Nephron (organoid): ENCODE data around the gene UBR2.
"Not testable (repeated sequence)": the region's sequence is repeated elsewhere in the genome, so short reads cannot be mapped to it uniquely, and the experiment has no call there.

Source experiments
- H3K27ac Mint-ChIP-seq, 3 experiments: 2 replicates each; pipeline ENCODE4 v1.8.0; 2020; ENCODE audit warnings: mixed read lengths in 3 of 3, mild to moderate bottlenecking in 2 of 3, moderate library complexity in 1 of 3
- H3K27me3 Mint-ChIP-seq: 2 replicates; pipeline ENCODE4 v1.8.0; 2021; ENCODE audit warnings: low read depth, mild to moderate bottlenecking, moderate library complexity, mixed read lengths
- H3K36me3 Mint-ChIP-seq: 2 replicates; pipeline ENCODE4 v1.8.0; 2020; ENCODE audit warnings: low read depth, mixed read lengths
- H3K4me1 Mint-ChIP-seq: 2 replicates; pipeline ENCODE4 v1.8.0; 2020; ENCODE audit warnings: mixed read lengths
- H3K4me3 Mint-ChIP-seq, 3 experiments: 2 replicates each; pipeline ENCODE4 v1.8.0; 2020; ENCODE audit warnings: mild to moderate bottlenecking in 3 of 3, mixed read lengths in 3 of 3, moderate library complexity in 2 of 3
- H3K9me3 Mint-ChIP-seq: 2 replicates; pipeline ENCODE4 v1.8.0; 2020; ENCODE audit warnings: mixed read lengths
- TF ChIP-seq, protein P1 (sequence below), 3 experiments: fragments of 200-600 bp; sonication (generic); IDR thresholded peaks; one replicate each; pipeline ENCODE4 v1.5.0; 2021; ENCODE audit warnings: antibody characterized with exemption in 3 of 3; ENCODE audit not compliant: unreplicated experiment in 3 of 3

UBR2 gene

GRCh38 chr6:42652024-42652746, 88.4 kb downstream of the UBR2 start:
- Mint-ChIP-seq H3K4me1 (no peaks in the 10 kb centered on the region), H3K27ac (peak overlapping the region in 1 of 3 experiments; percentile 48), H3K9me3 (no peaks in the 10 kb centered on the region), H3K27me3 (no peaks in the 10 kb centered on the region), H3K36me3 (peaks cover 51% of the 10 kb centered on the region), H3K4me3 (no peak overlapping the region)
- TF ChIP-seq, protein P1, sequence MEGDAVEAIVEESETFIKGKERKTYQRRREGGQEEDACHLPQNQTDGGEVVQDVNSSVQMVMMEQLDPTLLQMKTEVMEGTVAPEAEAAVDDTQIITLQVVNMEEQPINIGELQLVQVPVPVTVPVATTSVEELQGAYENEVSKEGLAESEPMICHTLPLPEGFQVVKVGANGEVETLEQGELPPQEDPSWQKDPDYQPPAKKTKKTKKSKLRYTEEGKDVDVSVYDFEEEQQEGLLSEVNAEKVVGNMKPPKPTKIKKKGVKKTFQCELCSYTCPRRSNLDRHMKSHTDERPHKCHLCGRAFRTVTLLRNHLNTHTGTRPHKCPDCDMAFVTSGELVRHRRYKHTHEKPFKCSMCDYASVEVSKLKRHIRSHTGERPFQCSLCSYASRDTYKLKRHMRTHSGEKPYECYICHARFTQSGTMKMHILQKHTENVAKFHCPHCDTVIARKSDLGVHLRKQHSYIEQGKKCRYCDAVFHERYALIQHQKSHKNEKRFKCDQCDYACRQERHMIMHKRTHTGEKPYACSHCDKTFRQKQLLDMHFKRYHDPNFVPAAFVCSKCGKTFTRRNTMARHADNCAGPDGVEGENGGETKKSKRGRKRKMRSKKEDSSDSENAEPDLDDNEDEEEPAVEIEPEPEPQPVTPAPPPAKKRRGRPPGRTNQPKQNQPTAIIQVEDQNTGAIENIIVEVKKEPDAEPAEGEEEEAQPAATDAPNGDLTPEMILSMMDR (IDR thresholded peaks at IDR 0.05; ENCODE audit: unreplicated experiment in 3 of 3) = no peak

- H3K4me3 Mint-ChIP-seq = no peak overlapping the region
- peaks cover 56% of the 10 kb centered on the region for H3K36me3 Mint-ChIP-seq
- H3K4me1 Mint-ChIP-seq = no peaks in the 10 kb centered on the region
- H3K27ac Mint-ChIP-seq = no peak overlapping the region
- TF ChIP-seq, protein P1 (IDR thresholded peaks at IDR 0.05; ENCODE audit: unreplicated experiment in 3 of 3) = no peak
- H3K27me3 Mint-ChIP-seq = no peaks in the 10 kb centered on the region
- H3K9me3 Mint-ChIP-seq = no peaks in the 10 kb centered on the region
Observed at GRCh38 chr6:42653851-42654250, 90.0 kb downstream of the UBR2 start.

GRCh38 chr6:42659806-42660205, 96.0 kb downstream of the UBR2 start:
- no peak overlapping the region for H3K4me3 Mint-ChIP-seq
- TF ChIP-seq, protein P1 (IDR thresholded peaks at IDR 0.05; ENCODE audit: unreplicated experiment in 3 of 3) = no peak
- no peaks in the 10 kb centered on the region for H3K27me3 Mint-ChIP-seq
- H3K4me1 Mint-ChIP-seq = no peaks in the 10 kb centered on the region
- peaks cover 58% of the 10 kb centered on the region for H3K36me3 Mint-ChIP-seq
- no peak overlapping the region for H3K27ac Mint-ChIP-seq
- H3K9me3 Mint-ChIP-seq = no peaks in the 10 kb centered on the region

DNA sequence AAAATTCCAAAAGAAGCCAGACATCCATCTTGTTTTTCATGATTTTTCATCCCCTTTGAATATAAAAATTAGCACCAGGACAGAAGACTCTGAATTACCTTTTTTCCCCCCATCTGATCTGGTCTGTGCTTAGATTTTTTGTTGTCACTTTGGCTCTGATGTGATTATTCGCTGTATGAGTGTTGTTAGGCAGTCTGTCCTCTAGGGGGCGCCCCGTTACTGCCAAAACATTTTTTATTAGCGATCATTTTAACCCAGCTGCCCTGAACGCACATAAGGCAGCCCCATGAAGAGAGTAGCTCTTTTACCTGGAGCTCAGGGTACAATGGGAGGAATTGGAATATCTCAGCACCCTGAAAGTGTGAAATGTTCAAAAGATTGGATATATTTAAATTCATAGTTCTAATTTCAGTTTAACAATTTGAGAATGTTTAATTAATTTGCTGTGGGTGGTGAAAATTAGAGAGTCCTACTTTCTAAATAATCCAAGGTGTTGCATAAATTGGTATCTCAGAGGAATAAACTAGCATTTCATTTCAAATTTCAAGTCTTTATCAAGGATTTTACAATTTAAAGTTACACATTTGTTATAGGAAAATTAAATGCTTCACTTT, 97.8 kb downstream of the UBR2 start:
- Mint-ChIP-seq H3K27ac (no peak overlapping the region), H3K9me3 (no peaks in the 10 kb centered on the region), H3K27me3 (no peaks in the 10 kb centered on the region), H3K4me1 (no peaks in the 10 kb centered on the region), H3K36me3 (peaks cover 68% of the 10 kb centered on the region), H3K4me3 (no peak overlapping the region)
- TF ChIP-seq, protein P1 (IDR thresholded peaks at IDR 0.05; ENCODE audit: unreplicated experiment in 3 of 3) = peak; percentile 84 to 95 (median 86)

DNA sequence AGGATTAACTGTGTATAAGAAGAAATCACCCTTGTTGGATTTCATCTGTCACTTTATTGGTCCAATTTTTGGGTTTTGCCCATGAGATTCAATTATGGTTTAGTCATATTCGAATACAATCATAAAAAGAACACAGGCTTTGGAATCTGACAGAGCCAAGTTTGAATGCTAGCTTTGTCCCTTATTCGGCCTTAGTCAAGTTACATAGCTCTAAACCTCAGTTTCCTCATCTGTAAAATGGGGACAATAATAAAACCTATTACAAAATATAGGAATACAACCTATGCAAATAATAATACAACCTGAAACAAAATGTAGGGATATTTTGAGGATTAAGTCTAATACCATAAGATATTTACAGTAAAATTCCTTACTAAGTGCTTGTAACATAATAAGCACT, 100.9 kb downstream of the UBR2 start:
- no peak overlapping the region for H3K4me3 Mint-ChIP-seq
- H3K36me3 Mint-ChIP-seq = peaks cover 61% of the 10 kb centered on the region
- H3K4me1 Mint-ChIP-seq = no peaks in the 10 kb centered on the region
- H3K27me3 Mint-ChIP-seq = no peaks in the 10 kb centered on the region
- TF ChIP-seq, protein P1 (IDR thresholded peaks at IDR 0.05; ENCODE audit: unreplicated experiment in 3 of 3) = no peak
- H3K9me3 Mint-ChIP-seq = no peaks in the 10 kb centered on the region
- no peak overlapping the region for H3K27ac Mint-ChIP-seq

- not testable (repeated sequence) for H3K27me3 Mint-ChIP-seq, H3K4me1 Mint-ChIP-seq, H3K27ac Mint-ChIP-seq, H3K4me3 Mint-ChIP-seq, H3K9me3 Mint-ChIP-seq
- H3K36me3 Mint-ChIP-seq = peaks cover 68% of the 10 kb centered on the region
Observed at GRCh38 chr6:42674368-42674767, 110.5 kb downstream of the UBR2 start.
